Heart right ventricle (tissue), 16 donors: Measurements from ENCODE around the gene ADCY7. TPM values are rescaled to one million over a fixed set of nuclear protein-coding genes. Genes with fewer than 3 reads are reported as not detected.
A peak's percentile ranks its signal among the peaks of the same experiment; 100 is the strongest.

Experiments
- ATAC-seq, 8 donors: fragments of 200-7000 bp; cut with Tn5 transposase; one replicate each; pipeline ENCODE4 v1.9.1; 2020; ENCODE audit warnings: mild to moderate bottlenecking in 8 of 8, moderate library complexity in 8 of 8, moderate number of reproducible peaks in 1 of 8
- DNase-seq, 2 donors: peaks; one replicate each; pipeline ENCODE4 v3.0.0-alpha.2; 2020
- H3K27ac ChIP-seq, 10 donors: fragments of 200-600 bp; sonication (generic) in 2 of 10; one replicate each; pipeline versions ENCODE4 v1.5.0 to v1.8.0; 2020 to 2022; ENCODE audit warnings: mild to moderate bottlenecking in 3 of 10
- H3K27me3 ChIP-seq, 7 donors: fragments of 200-600 bp; one replicate each; pipeline ENCODE4 v1.8.0; 2021 to 2022; ENCODE audit warnings: mild to moderate bottlenecking in 2 of 7
- H3K36me3 ChIP-seq, 9 donors: fragments of 200-600 bp; sonication (generic) in 1 of 9; one replicate each; pipeline versions ENCODE4 v1.5.0 to v1.8.0; 2020 to 2022; ENCODE audit warnings: mild to moderate bottlenecking in 2 of 9
- H3K4me1 ChIP-seq, 9 donors: fragments of 200-600 bp; sonication (generic) in 1 of 9; one replicate each; pipeline versions ENCODE4 v1.5.0 to v1.8.0; 2020 to 2022; ENCODE audit warnings: mild to moderate bottlenecking in 4 of 9
- H3K4me3 ChIP-seq, 10 donors: fragments of 200-600 bp; sonication (generic) in 2 of 10; one replicate each; pipeline versions ENCODE4 v1.5.0 to v1.8.0; 2020 to 2022; ENCODE audit warnings: mild to moderate bottlenecking in 7 of 10, moderate library complexity in 2 of 10
- H3K9me3 ChIP-seq, 11 donors: fragments of 200-600 bp in 10 of 11; sonication (generic) in 2 of 11; one replicate each; pipeline versions ENCODE4 v1.5.0 to v1.8.0; 2013 to 2022; ENCODE audit warnings: mild to moderate bottlenecking in 2 of 11, control low read depth in 1 of 11, moderate library complexity in 1 of 11
- WGBS, 2 donors: extraction: QIAGEN DNeasy Blood & Tissue Kit; methylation state at CpG; one replicate each; pipeline ENCODE4 v1.1.7; 2013; ENCODE audit warnings: inconsistent platforms in 1 of 2; 5-methylcytosine and 5-hydroxymethylcytosine counted together
- intact Hi-C, 10 donors: fragments of 100-400 bp; cut with DNase I; formaldehyde crosslinking; loops; one replicate each; pipeline versions ENCODE4 v1.11.1 to v1.14.2; 2022
- microRNA-seq, 2 donors: library from miRNA; unstranded; fragments of <30 nt; microRNA quantifications; one replicate each; pipeline ENCODE4 v1.2.0, GENCODE V29; 2021
- polyA plus RNA-seq, 2 donors: library from polyadenylated mRNA; stranded (reverse); fragments of 200-250 nt; gene quantifications; one replicate each; pipeline ENCODE4 v1.2.3, GENCODE V29; 2013
- total RNA-seq, 10 donors: library from RNA; stranded (reverse); fragmentation: NEBNext Ultra II Directional in 3 of 10; extraction: Animal tissue kit (Norgen Biotek cat#: 25700) in 3 of 10; gene quantifications; one replicate each; pipeline versions ENCODE4 v1.2.1 to v1.2.4, GENCODE V29; 2021 to 2023
- TF ChIP-seq, protein P1 (sequence below), 9 donors: fragments of 200-600 bp; sonication (generic) in 2 of 9; IDR thresholded peaks; one replicate each; pipeline versions ENCODE4 v1.5.0 to v1.8.0; 2021 to 2022; ENCODE audit warnings: antibody characterized with exemption in 9 of 9, mild to moderate bottlenecking in 5 of 9, moderate library complexity in 1 of 9
- donor health status: Arrhythmogenic right ventricular cardiomyopathy.
- donor health status: ischemic (EF 13 %, LVEDD 7.1; RV severe dilation, severe dysfunction).
- donor health status: healthy with polysubstance abuse.
- donor health status: DM: no; HTN: yes; CAD: no.
- donor health status: DM: no; HTN: no; CAD: no.
- donor health status: ischemic (EF 25% LVEDD 6.9; RV normal size, moderate dysfunction).
- donor health status: ischemic (EF 25% LVEDD 5.7; RV mildly dilated, moderate dysfunction).
- donor health status: healthy.
- donor health status: DM: yes; HTN: yes; CAD: no.
- donor health status: Ischemic cardiomyopathy.
- donor health status: ischemic (EF 35%, LVEDD 5.7; RV mildly dilated, moderate dysfunction).
- donor health status: nonischemic (EF 11% LVEDD 7.7; RV severe dilation, severe dysfunction).
- donor health status: DM: yes; HTN: yes; CAD: no.
- donor health status: PGD.
- donor health status: ischemic (EF 29% LVEDD 5.4; RV normal size, mild dysfunction).
- donor health status: nonischemic (EF 23%, LVEDD 6.1; RV moderate dilation, normal function).

ADCY7 gene
- total and polyA plus RNA-seq, 12 donors = 2.2 to 25.5 (median 4.7) TPM

GRCh38 chr16:50365791-50366575 lies 99.6 kb downstream of the ADCY7 start:
- peaks cover 15 to 52% (median 41%) of the 10 kb centered on the region in 9 donors for H3K4me1 ChIP-seq
- H3K4me3 ChIP-seq = no peak overlapping the region
- intact Hi-C loops = loop anchor here in 4 of 10 donors (5.0 to 10.0 kb wide), 5 partner anchors 154 to 439 kb away; partner anchors contain the start of gene CNEP1R1 (in 2 of the 4)
- TF ChIP-seq, protein P1, sequence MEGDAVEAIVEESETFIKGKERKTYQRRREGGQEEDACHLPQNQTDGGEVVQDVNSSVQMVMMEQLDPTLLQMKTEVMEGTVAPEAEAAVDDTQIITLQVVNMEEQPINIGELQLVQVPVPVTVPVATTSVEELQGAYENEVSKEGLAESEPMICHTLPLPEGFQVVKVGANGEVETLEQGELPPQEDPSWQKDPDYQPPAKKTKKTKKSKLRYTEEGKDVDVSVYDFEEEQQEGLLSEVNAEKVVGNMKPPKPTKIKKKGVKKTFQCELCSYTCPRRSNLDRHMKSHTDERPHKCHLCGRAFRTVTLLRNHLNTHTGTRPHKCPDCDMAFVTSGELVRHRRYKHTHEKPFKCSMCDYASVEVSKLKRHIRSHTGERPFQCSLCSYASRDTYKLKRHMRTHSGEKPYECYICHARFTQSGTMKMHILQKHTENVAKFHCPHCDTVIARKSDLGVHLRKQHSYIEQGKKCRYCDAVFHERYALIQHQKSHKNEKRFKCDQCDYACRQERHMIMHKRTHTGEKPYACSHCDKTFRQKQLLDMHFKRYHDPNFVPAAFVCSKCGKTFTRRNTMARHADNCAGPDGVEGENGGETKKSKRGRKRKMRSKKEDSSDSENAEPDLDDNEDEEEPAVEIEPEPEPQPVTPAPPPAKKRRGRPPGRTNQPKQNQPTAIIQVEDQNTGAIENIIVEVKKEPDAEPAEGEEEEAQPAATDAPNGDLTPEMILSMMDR (IDR thresholded peaks at IDR 0.05) = no peak
- DNase-seq (no peak), ATAC-seq (no peak)
- peaks cover 0 to 62% (median 18%) of the 10 kb centered on the region in 9 donors for H3K36me3 ChIP-seq
- H3K9me3 ChIP-seq = no peaks in the 10 kb centered on the region
- WGBS, 2 donors = 52 to 61% methylated on average over 2 of the region's 2 CpGs
- H3K27ac ChIP-seq = peak overlapping the region in 1 of 10 donors; percentile 9
- H3K27me3 ChIP-seq = no peaks in the 10 kb centered on the region

Small RNA genes within 50 kb of the gene (microRNA-seq; reads per million reads assigned to microRNA genes)
- gene MIR6771 = 0 reads per million in 2 donors

Other genes starting within 250 kb of the ADCY7 start
- 10 to 100 TPM; 12.4 to 20.6 (median 17.6) TPM for gene CNEP1R1, start 241.3 kb upstream of the ADCY7 start, total RNA-seq
- gene CNEP1R1, start 241.3 kb upstream of the ADCY7 start, polyA plus RNA-seq = 10 to 100 TPM in 1 of 2 donors, 1 to 10 TPM in 1; 9.7 to 22.4 TPM
- 10 to 100 TPM in 7 of 10 donors, 1 to 10 TPM in 3; 8.7 to 15.8 (median 11.2) TPM for gene HEATR3, start 200.6 kb upstream of the ADCY7 start, total RNA-seq
- 1 to 10 TPM; 3.8 to 4.3 TPM for gene HEATR3, start 200.6 kb upstream of the ADCY7 start, polyA plus RNA-seq
- 1 to 10 TPM; 4.4 to 8.6 (median 7.1) TPM for gene TENT4B, start 113.2 kb upstream of the ADCY7 start, total RNA-seq
- gene TENT4B, start 113.2 kb upstream of the ADCY7 start, polyA plus RNA-seq = 1 to 10 TPM; 2.7 to 3.1 TPM
- gene BRD7, start 102.4 kb downstream of the ADCY7 start, total RNA-seq = 10 to 100 TPM; 35.3 to 50.9 (median 43.6) TPM
- 10 to 100 TPM; 31.4 to 36.9 TPM for gene BRD7, start 102.4 kb downstream of the ADCY7 start, polyA plus RNA-seq